PFSK-1 (cell line): ENCODE measurements around the gene MC1R.

Source experiments
- FOXP2 ChIP-seq: optimal IDR thresholded peaks from 2 replicates; pipeline ENCODE3; 2011; ENCODE audit warnings: borderline replicate concordance, control low read depth, inconsistent platforms; ENCODE audit not compliant: insufficient read depth; ENCODE audit errors: extremely low read length, extremely low read depth
- POLR2AphosphoS5 ChIP-seq: IDR thresholded peaks from 2 replicates; pipeline ENCODE4 v1.6.1; 2012; ENCODE audit warnings: low read depth, mild to moderate bottlenecking, control low read depth, low read length, moderate library complexity
- REST ChIP-seq, 2 experiments: IDR thresholded peaks; 2 replicates each; pipeline versions ENCODE4 v1.6.1 to v1.8.0; 2011 to 2012; ENCODE audit warnings: low read depth in 2 of 2, low read length in 2 of 2, control low read depth in 1 of 2, inconsistent platforms in 1 of 2, mild to moderate bottlenecking in 1 of 2, moderate library complexity in 1 of 2; ENCODE audit not compliant: insufficient read depth in 1 of 2
- SIN3A ChIP-seq: IDR thresholded peaks from 2 replicates; pipeline ENCODE4 v1.6.1; 2012; ENCODE audit warnings: mild to moderate bottlenecking, low read length, moderate library complexity, borderline replicate concordance; ENCODE audit not compliant: insufficient read depth
- TAF1 ChIP-seq: IDR thresholded peaks from 2 replicates; pipeline ENCODE4 v1.6.1; 2012; ENCODE audit warnings: low read length, control low read depth, borderline replicate concordance; ENCODE audit not compliant: insufficient read depth

The MC1R gene

GRCh38 chr16:89912627-89913026 is 6.0 kb upstream of the MC1R start:
- TF ChIP-seq FOXP2 (no peak), POLR2AphosphoS5 (no peak), TAF1 (no peak), SIN3A (no peak), REST (IDR thresholded peaks at IDR 0.05; ENCODE audit: insufficient read depth in 1 of 2, low read depth in 2 of 2, low read length in 2 of 2) (no peak)

GRCh38 chr16:89913408-89914387 is 5.0 kb upstream of the MC1R start:
- TF ChIP-seq REST (IDR thresholded peaks at IDR 0.05; ENCODE audit: insufficient read depth in 1 of 2, low read depth in 2 of 2, low read length in 2 of 2) (no peak), TAF1 (no peak), FOXP2 (no peak), POLR2AphosphoS5 (no peak)

GRCh38 chr16:89915303-89916232 is 3.1 kb upstream of the MC1R start:
- TF ChIP-seq FOXP2 (no peak), REST (IDR thresholded peaks at IDR 0.05; ENCODE audit: insufficient read depth in 1 of 2, low read depth in 2 of 2, low read length in 2 of 2) (no peak), SIN3A (no peak), POLR2AphosphoS5 (no peak)

GRCh38 chr16:89917773-89918452 is 749 bp upstream of the MC1R start:
- no peak for TF ChIP-seq POLR2AphosphoS5

GRCh38 chr16:89919535-89920406 is 1.1 kb downstream of the MC1R start:
- no peak for TF ChIP-seq REST (IDR thresholded peaks at IDR 0.05; ENCODE audit: insufficient read depth in 1 of 2, low read depth in 2 of 2, low read length in 2 of 2)
- TF ChIP-seq FOXP2: no peak
- no peak for TF ChIP-seq POLR2AphosphoS5
- no peak for TF ChIP-seq SIN3A
- TF ChIP-seq TAF1: no peak
